ENCODE measurements around the gene STXBP5. TPM values are rescaled to one million over a fixed set of nuclear protein-coding genes. Genes with fewer than 3 reads are reported as not detected.
A peak's percentile ranks its signal among the peaks of the same experiment; 100 is the strongest.

STXBP5 gene
- total RNA-seq, 1 donor from 2014 or later = 13.8 TPM

DNA sequence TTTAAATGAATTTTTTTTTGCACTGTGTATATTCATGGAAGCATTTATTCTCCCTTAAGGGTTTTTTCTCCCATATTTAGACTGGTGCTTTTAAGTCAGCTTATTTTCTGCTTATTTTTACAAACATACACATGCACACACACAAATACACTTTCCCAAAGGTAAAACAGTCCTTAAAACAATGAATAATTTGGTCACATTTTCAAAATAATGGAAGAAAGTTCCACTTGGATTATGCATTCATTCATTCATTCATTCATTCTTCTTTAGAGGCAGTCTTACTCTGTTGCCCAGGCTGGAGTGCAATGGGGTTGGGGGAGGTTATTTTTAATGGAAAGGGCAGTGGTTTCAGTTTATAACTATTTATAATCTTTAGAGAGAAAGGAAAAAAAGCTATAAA is 69.8 kb downstream of the STXBP5 start:
- DNase-seq (ENCODE audit: missing footprints) (no peak), ATAC-seq (no peak)
- intact Hi-C loops (cut with DNase I) = no loop called here

DNA sequence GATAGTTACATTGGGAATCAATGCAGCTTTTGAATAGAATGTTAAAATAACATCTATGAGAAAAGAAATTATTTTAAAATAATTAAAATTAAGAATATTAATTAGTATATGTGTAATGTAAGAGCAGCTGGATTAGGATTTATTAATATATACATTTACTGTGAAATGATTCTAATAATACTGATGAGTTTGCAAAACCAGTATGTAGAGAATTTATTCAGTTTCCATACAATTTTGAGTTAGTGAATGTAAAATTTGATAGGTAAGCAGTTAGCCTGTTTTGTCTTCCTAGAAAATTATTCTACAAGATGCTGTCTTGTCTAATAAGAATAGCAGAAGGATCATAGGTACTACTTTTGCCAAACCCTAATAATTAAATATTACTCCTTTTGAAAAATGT is 70.6 kb downstream of the STXBP5 start:
- intact Hi-C loops (cut with DNase I) = no loop called here
- no peak for ATAC-seq

DNA sequence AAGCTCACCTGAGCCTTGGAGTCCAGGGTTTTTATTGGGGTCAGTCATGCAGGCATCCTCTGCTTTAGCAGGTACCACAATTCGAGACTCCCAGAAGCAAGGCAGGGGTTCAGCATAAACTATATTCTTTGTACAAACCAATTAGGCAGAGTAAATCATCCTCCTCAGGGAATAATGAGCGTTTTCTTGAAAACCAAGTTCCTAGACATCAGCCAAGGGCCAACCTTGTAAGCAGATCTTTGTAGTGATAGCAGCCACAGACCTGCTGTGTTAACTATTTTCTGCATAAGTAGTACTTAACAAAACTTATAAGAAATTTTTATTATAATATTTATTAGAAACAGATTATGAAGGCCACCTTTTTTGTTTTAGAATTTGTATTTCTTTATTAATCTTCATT is 74.7 kb downstream of the STXBP5 start:
- no peak for DNase-seq (ENCODE audit: missing footprints)
- no peak for ATAC-seq
- intact Hi-C loops (cut with DNase I) = no loop called here

More for the DNA sequence above, 70.6 kb downstream of the STXBP5 start:
- DNase-seq (ENCODE audit: missing footprints) = no peak

DNA sequence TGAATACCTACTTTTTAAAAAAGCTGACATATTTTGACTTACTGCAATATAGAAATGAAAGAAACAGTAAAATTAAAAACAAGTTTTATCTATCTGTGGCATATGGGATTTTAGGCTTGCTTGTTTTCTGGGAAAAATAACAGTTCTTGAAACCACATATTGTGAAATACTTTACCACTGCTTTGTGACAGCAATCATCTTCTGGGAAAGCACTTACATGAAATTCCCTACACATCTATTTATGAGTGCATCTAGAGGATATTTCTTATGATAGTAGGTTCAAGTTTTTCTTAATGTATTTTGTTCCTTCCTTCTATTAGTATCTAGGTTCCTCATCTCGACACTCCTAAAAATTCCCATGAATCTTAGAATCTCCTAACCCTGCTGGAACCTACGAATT is 75.2 kb downstream of the STXBP5 start:
- intact Hi-C loops (cut with DNase I) = no loop called here
- DNase-seq (ENCODE audit: missing footprints) (no peak), ATAC-seq (no peak)

DNA sequence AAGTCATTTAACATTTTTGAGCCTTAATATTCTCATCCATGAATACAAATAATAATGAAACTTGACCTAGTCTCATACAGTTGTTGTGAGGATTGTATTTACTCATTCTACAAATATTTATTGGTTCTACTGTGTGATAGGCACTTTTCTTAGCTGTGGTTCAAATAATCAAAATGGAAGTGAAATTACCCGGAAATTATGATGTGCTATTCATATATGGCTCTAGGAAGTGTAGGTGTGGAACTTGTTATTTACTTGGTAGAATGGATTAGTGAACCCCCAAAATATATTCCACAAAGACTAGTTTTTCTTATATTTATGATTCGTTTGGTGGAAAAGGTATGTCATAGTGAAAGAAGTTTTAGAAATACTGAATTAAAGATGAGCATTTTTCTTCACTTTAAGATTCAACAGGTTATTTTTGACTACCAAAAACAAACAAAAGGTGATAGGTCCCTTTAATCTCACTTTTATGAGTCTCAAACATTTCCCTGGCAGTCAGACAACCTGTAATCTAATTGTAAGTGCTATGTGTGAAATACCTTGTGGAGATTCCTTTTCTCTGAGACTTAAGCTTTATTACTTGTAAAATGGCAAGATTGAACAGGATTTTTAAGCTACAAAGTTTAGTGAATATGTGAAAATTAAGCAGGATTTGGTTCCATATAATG is 77.8 kb downstream of the STXBP5 start:
- ATAC-seq = no peak
- no peak for DNase-seq (ENCODE audit: missing footprints)
- intact Hi-C loops (cut with DNase I) = loop anchor here (10.0 kb wide), 1 partner anchor 77 kb away; the partner anchor contains the start of gene STXBP5

DNA sequence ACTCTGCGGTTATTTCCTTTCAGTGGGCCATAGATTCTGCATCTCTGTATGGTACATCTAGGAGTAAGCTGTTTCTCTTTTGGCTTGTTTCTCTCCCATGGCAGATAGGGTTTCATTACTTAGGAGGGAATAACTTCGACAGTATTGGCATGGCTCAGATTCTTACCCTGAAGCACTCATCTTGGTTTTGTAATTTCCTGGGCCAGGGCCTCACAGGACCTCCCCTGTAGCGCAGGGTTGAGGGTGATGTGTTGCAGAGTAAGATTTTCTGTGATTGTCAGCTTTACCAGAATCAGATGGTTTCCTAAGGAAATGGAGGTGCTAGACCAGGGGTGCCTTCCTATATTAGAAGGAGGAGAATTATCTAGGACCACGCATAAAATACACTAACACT is 78.3 kb downstream of the STXBP5 start:
- ATAC-seq = no peak
- intact Hi-C loops (cut with DNase I) = loop anchor here (10.0 kb wide), 1 partner anchor 78 kb away; the partner anchor contains the start of gene STXBP5

DNA sequence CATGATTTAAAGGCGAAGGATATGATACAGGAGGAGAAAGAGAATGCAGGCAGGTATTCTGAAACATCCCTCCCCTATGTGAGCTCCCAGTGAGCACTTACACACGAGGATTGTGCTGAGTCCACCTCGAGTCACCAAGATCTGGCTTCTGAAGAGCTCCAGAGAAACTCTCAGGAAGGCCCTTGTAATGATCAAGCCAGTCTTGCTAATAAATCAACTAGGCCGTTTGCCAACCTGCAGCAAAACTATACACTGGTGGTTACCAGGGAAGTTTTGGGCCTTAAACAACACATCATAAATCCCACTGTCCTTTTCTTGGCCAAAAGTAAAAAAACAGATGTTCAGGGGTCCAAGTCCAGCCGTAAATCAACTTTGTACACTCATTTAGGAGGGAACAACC is 79.2 kb downstream of the STXBP5 start:
- DNase-seq (ENCODE audit: missing footprints) = no peak
- ATAC-seq = no peak
- intact Hi-C loops (cut with DNase I) = loop anchor here (10.0 kb wide), 1 partner anchor 79 kb away; the partner anchor contains the start of gene STXBP5

More for the DNA sequence above, 78.3 kb downstream of the STXBP5 start:
- DNase-seq (ENCODE audit: missing footprints) = no peak

DNA sequence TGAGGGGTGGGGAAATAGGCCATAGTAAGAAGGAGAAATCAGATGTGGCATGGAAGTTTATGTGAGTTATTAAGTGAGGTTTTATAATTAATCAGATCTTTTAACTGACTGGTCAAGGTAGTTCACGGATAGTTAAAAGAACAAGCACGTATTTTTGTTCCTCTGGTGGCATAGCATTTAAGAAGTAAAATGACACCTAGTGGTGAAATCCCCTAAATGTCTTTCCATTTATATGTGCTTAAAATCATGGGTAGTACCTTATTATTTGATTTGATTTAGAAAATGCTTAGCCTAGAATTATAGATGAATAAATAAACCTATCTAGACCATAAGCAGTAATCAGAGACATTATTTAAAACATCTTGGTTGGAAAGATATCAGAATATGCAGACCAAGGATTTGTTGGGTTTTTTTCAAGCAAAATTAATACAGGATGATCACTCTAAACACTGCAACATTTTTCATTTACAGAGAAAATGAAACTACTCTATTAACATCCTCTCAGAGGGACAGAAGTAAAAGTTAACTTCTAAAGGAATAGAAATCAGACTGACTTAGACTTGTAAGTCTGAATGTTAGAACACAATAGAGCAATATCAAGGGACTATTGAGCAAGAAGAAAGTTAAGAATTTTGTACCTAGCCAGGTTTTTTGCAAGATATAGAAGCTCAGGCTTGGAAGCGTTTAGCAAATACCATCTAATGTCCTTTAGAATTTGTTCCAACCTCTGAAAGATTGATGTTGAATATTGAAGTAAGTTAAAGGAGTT is 81.1 kb downstream of the STXBP5 start:
- ATAC-seq = no peak
- intact Hi-C loops (cut with DNase I) = loop anchor here (10.0 kb wide), 1 partner anchor 80 kb away; the partner anchor contains the start of gene STXBP5
- no peak for DNase-seq (ENCODE audit: missing footprints)

DNA sequence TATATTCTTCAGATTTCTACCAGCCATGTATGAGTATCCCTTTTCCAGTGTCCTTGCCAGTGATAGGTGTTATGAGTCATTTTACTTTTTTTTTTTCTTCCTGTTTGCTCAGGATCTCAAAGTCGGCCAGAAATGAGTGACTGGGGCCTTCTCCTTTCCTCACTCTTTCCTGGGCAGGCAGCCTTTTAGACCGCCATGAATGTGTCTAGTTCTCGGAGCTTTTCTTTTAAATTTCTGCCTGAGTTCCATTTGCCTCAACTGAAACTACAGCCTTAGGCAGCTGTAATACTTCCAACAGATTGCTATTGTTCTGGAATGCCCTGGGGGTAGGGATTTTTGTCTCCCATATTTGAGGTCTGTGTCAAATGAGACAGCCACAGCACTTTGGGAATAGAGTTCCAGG is 83.7 kb downstream of the STXBP5 start:
- intact Hi-C loops (cut with DNase I) = loop anchor here (10.0 kb wide), 1 partner anchor 83 kb away; the partner anchor contains the start of gene STXBP5
- no peak for ATAC-seq
- no peak for DNase-seq (ENCODE audit: missing footprints)

DNA sequence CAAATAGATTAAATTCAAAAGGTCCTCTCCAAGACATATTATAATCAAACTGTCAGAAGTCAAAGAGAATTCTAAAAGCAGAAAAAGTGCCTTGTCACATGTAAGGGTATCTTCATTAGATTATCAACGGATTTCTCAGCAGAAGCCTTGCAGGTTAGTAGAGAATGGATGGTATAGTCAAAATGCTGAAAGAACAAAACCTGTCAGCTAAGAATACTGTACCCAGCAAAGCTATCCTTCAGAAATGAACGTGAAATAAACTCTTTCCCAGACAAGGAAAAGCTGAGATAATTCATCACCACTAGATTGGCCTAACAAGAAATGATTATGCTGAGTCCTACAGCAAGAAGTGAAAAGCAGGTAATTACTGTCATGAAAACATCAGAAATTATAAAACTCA is 92.9 kb downstream of the STXBP5 start:
- no peak for ATAC-seq
- no peak for DNase-seq (ENCODE audit: missing footprints)
- intact Hi-C loops (cut with DNase I) = no loop called here

DNA sequence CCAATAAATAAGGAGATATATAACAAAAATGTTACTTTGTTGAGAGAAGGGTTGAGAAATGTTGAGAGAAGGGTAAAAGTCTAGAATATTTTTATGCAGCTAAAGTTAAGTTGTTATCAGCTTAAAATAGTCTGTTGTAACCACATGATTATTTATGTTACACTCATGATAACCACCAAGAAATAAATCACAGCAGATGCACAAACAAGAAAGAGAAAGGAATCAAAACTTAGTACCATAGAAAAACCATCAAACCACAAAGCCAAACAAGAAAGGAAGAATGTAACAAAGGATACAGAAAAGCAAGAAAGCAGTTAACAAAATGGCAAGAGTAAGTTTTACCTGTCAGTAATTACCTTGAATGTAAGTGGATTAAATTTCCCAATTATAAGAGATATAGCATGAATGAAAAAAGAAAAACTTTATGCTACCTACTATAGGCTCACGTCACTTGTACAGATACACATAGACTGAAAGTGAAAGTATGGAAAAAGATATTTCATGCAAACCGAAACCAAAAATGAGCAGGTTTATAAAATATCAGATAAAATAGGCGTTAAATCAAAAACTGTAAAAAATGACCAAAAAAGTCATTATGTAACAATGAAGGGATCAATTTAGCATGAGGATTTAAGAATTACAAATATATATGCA is 93.6 kb downstream of the STXBP5 start:
- DNase-seq (ENCODE audit: missing footprints) = no peak
- ATAC-seq = no peak
- intact Hi-C loops (cut with DNase I) = no loop called here

DNA sequence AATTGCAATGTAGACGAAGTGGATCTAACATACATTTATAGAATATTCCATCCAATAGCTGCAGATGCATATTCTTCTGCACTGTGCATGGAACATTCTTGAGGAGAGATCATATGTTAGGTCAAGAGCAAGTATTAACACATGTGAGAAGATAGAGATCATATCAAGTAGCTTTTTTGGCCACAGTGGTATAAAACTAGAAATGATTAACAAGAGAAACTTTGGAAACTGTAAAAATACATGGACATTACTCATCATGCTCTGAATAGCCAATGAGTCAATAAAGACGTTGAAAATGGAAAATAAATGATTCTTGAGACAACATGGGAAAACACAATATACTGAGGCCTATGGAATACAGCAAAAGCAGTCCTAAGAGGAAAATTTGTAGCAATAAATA is 94.2 kb downstream of the STXBP5 start:
- intact Hi-C loops (cut with DNase I) = no loop called here
- ATAC-seq (no peak), DNase-seq (ENCODE audit: missing footprints) (no peak)

DNA sequence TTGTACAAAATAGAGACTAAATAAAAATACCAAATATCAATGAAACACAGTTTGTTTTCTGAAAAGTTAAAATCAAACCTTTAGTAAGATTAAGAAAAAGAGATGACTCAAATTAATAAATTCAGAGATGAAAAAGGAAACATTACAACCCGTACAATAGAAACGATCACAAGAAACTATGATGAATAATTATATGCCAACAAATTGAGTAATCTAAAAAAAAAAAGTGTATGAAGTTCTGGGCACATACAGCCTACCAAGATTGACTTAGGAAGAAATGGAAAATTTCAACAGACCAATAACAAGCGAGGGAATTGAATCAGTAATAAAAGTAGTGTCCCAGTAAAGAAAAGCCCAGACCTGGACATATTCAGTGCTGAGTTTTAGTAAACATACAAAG is 94.8 kb downstream of the STXBP5 start:
- intact Hi-C loops (cut with DNase I) = no loop called here
- ATAC-seq (no peak), DNase-seq (ENCODE audit: missing footprints) (no peak)

DNA sequence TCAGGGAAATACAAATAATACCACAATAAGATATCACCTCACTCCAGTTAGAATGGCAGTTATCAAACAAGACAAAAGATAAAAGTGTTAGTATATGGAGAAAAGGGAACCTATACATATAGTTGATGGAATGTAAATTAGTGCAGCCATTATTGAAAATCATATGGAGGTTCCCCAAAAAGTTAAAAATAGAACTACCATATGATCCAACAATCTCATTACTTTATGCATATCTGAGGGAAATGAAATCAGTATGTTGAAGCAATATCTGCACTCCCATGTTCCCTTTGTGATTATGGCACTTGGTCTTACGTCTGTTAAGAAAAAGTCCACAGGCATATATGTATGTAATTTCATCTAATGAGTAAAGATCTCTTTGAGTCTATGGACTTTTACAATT is 96.9 kb downstream of the STXBP5 start:
- no peak for ATAC-seq
- intact Hi-C loops (cut with DNase I) = no loop called here
- DNase-seq (ENCODE audit: missing footprints) = no peak

DNA sequence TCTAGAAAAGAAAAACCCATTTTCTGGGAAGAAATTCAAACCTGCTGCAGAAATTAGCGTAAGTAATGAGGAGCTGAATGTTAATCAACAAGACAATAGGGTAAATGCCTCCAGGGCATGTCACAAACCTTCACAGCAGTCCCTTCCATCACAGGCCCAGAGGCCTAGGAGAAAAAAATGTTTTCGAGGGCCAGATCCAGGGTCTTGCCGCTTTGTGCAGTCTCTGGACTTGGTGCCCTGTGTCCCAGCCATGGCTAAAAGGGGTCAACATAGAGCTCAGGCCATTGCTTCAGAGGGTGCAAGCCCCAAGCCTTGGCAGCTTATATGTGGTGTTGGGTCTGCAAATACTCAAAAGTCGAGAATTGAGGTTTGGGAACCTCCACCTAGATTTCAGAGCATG is 99.8 kb downstream of the STXBP5 start:
- DNase-seq (ENCODE audit: missing footprints) (no peak), ATAC-seq (no peak)
- intact Hi-C loops (cut with DNase I) = no loop called here

DNA sequence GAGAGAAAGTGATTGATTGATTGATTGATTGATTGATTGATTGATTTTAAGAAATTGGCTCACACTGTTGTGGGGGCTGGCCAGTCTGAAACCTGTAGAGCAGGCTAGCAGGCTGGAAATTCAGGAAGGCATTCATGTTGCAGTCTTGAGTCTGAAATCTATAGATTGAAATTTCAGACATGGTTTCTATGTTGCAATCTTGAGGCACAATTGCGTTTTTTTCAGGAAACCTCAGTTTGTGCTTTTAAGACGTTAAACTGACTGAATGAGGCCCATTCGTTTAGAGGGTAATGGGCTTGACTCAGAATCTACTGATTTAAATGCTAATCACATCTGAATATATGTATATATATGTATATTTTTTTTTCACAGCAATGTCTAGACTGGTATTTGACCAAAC is 106.3 kb downstream of the STXBP5 start:
- no peak for DNase-seq (ENCODE audit: missing footprints)
- intact Hi-C loops (cut with DNase I) = no loop called here
- ATAC-seq = no peak

DNA sequence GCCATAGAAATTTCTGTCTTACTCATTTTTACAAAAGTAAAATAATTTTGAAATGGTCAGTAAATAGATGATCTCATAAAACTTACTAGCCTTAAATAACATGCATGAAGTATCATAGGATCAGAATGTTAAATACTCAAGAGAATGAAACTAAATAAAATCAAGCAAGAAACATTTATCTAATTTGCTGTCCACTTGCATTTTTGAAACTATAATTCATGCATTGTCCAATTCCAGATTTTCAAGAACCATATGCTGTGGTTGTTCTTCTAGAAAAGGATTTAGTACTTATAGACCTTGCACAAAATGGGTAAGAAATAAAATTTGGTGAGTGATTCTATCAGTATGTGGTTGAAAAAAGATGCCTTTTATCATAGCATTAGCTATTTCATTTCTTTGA is 107.0 kb downstream of the STXBP5 start:
- no peak for ATAC-seq
- intact Hi-C loops (cut with DNase I) = no loop called here
- no peak for DNase-seq (ENCODE audit: missing footprints)

DNA sequence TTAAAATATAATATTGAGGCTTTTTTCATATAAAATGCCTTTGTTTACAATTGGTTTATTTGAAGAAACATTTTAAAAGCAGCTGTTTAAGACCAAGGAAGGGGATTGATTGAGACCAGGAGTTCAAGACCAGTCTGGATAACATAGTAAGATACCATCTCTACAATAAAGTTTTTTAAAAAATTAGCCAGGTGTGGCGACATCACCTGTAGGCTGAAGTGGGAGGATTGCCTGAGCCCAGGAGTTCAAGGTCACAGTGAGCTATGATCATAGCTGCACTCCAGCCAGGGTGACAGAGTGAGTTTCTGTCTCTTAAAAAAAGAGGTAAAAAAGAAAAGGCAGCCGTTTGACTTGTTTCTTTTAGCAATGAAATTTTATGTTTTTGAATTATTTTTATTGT is 117.0 kb downstream of the STXBP5 start:
- ATAC-seq (no peak), DNase-seq (ENCODE audit: missing footprints) (no peak)
- intact Hi-C loops (cut with DNase I) = no loop called here

DNA sequence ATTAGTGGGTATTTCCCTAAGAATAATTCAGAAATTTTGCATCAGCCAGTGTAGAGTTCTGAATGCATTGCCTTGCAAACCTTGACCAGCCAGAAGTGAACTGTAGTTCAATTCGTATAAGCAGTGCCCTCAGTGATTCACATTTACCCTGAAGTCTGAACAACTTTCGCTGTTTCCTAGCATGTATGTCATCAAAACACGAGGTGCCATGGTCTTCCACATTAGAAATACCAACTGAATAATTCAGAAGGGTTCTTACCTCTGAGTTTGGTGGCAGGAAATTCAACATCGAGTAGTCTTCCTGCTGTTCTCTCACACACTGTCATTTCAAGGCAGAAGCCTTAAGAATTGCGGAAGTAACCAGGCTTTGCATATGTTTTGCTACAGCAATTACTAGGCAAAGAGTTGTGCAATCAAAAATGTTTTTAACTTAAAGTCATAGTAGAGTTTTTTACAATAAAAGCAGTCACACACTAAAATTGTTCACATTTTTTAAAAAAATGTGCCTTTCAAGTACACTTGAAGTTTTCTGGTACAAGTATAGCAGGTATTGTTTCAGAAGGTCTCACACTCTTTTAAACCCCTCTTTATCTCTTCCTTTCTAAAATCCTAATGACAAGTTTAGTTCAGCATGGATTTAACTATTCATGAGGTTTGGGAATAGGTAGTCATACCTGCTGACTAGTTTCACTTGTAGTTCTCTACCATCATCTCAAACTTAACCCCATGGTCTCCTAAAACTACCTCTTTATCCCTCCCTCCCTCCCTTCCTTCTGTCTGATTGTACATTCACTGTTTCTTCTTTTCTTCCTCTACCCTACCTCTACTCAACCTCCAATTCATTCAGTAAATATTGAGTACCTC is 118.3 kb downstream of the STXBP5 start:
- intact Hi-C loops (cut with DNase I) = no loop called here
- ATAC-seq (peak; percentile 39), DNase-seq (ENCODE audit: missing footprints) (no peak)
